Activated naive CD4-positive, alpha-beta T cell treated with anti-CD3 and anti-CD28 coated beads for 36 hours (primary cell): ENCODE data around the gene TXNRD3. TPM values are rescaled to one million over a fixed set of nuclear protein-coding genes. Genes with fewer than 3 reads are reported as not detected.

ENCODE experiments used
- CTCF ChIA-PET: fragments of 350-600 bp; sonication (Branson Sonifier 250); formaldehyde crosslinking; loops from one replicate; lab custom pipeline; 2021; ENCODE audit warnings: antibody characterized with exemption; lab: Charles Lee
- DNase-seq: peaks from one replicate; pipeline ENCODE4 v3.0.0-alpha.2; 2020
- H3K27ac Mint-ChIP-seq: one replicate; pipeline ENCODE4 v1.8.0; 2021; ENCODE audit warnings: mild to moderate bottlenecking, mixed read lengths
- H3K27me3 Mint-ChIP-seq: one replicate; pipeline ENCODE4 v1.8.0; 2021; ENCODE audit warnings: low read depth, mixed read lengths
- H3K36me3 Mint-ChIP-seq: one replicate; pipeline ENCODE4 v1.8.0; 2021; ENCODE audit warnings: low read depth, mixed read lengths
- H3K4me1 Mint-ChIP-seq: one replicate; pipeline ENCODE4 v1.8.0; 2021; ENCODE audit warnings: low read depth, mixed read lengths
- H3K4me3 Mint-ChIP-seq: one replicate; pipeline ENCODE4 v1.8.0; 2021; ENCODE audit warnings: mild to moderate bottlenecking, moderate library complexity, mixed read lengths
- H3K9me3 Mint-ChIP-seq: one replicate; pipeline ENCODE4 v1.8.0; 2021; ENCODE audit warnings: mixed read lengths
- intact Hi-C: fragments of 100-400 bp; cut with micrococcal nuclease; formaldehyde crosslinking; loops from one replicate; pipeline ENCODE4 v1.15.1; 2023
- total RNA-seq, 2 experiments: library from RNA; stranded (reverse); gene quantifications; one replicate each; pipeline ENCODE4 v1.2.3, GENCODE V29; 2021

Gene TXNRD3
- 1 to 10 TPM; 3.1 to 4.6 TPM for total RNA-seq

DNA sequence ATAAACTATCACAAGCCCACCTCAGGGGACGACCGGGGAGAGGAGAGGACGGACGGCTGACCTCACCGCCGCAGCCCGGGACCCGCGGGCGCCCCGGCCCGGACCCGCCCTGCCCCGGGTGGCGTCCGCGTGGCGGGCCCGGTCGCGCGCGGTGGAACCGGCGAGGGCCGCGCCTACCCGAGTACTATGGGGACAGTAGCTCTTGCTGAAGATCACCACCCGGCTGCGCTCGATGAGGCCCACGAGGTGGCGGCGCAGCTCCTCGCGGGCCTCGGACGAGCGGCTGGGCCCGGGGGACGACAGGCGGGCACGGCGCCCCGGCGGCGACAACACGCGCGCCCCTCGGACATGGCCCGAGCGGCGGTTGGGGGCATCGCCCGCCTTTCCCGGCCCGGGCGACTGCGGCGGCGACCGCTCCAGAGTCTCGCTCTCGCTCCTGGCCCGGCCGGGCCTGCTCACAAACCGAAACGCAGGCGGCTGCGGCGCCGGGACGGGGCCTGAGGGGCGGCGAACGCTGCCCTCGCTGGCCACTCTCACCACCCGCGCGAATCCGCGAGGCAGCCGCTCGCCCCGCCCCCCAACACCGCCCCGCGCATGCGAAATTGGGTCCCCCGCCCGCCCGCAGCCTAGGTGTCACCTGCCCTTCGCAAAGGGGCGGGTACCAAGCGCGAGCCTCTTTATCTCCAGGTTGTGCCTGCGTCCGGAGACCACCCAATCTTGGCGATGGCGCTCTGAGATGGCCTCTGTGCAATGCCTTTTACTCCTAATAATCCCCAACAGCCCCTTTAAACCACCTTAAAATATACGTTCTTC, at the start of gene TXNRD3:
Gene TXNRD3, minus strand, starts transcription at position 554 of the 813 bp plus-strand sequence.
- H3K9me3 Mint-ChIP-seq = no peaks in the 10 kb centered on the region
- CTCF ChIA-PET = interaction anchor here (0.6 to 0.7 kb wide), 2 partner anchors 16 to 797 kb away, joined by 4 to 6 read pairs; no protein-coding TSS in a partner anchor
- no peak within 1 kb of the TSS for H3K27ac Mint-ChIP-seq
- H3K4me1 Mint-ChIP-seq = peaks cover 6% of the 10 kb centered on the region
- H3K4me3 Mint-ChIP-seq = peak within 1 kb of the TSS; percentile 77
- peaks cover 2% of the 10 kb centered on the region for H3K27me3 Mint-ChIP-seq
- no peaks in the 10 kb centered on the region for H3K36me3 Mint-ChIP-seq
- DNase-seq = peak; percentile 80
- intact Hi-C loops = loop anchor here (1.0 to 2.0 kb wide), 2 partner anchors 130 to 179 kb away; partner anchors contain the start of genes CHST13 and ZXDC

DNA sequence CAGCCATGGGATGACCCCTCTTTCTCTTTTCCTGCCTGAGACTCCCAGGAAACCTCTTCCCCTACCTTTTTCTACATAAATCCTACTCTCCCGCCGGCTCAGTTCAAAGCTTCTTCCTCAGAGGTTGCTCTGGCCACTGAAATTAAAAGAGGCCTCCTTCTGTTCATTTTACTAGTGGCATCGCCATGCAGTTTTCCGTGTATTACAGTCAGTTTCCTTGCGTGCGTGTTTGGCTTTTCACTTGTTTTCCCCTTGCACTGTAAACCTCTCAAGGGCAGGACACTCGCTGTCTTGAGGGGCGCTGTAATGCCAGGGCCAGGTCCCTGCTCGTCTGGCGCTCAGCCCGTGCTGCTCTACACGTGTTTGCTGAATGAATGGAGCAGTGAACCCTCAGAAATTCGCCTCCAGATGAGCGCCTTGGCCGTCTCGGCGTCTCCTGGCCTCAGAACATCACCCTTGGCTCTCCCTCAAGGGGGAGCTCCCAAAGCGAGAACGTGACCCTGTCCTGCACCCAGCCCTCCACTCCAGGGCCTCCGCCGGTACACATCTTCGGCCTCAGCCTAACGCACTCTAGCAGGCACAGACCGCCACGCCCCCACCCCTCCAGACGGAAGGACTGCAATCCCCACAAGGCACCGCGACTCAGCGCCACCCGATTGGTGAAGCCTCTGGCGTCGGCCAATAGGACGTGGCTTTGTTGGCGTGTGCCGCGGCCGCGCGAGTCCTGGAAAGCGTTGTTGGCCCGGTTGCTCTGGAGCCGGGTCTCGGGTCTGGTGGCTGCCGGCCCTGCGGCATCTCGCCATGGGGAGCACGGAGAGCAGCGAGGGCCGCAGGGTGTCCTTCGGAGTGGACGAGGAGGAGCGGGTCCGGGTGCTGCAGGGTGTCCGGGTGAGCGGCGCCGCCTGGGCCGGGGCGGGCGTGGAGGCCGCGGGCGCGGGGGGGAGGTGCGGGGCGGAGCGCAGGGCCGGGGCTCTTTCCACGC, 48.9 kb upstream of the TXNRD3 start, which contains the start of gene CHCHD6:
Gene CHCHD6, plus strand, starts transcription at position 729 of the 982 bp plus-strand sequence. Its CDS starts 73 bp downstream, at position 802.
- no peaks in the 10 kb centered on the region for H3K9me3 Mint-ChIP-seq
- H3K4me3 Mint-ChIP-seq = peak within 1 kb of the TSS; percentile 97
- H3K36me3 Mint-ChIP-seq = peaks cover 8% of the 10 kb centered on the region
- peaks cover 4% of the 10 kb centered on the region for H3K27me3 Mint-ChIP-seq
- CTCF ChIA-PET = interaction anchor here (0.6 to 1.5 kb wide), 2 partner anchors 25 to 614 kb away, joined by 3 to 5 read pairs; no protein-coding TSS in a partner anchor
- peak; percentile 95 for DNase-seq
- peaks cover 19% of the 10 kb centered on the region for H3K4me1 Mint-ChIP-seq
- peak within 1 kb of the TSS; percentile 65 for H3K27ac Mint-ChIP-seq
- intact Hi-C loops = loop anchor here (1.0 kb wide), 3 partner anchors 207 to 278 kb away; partner anchors contain the start of gene ZXDC

DNA sequence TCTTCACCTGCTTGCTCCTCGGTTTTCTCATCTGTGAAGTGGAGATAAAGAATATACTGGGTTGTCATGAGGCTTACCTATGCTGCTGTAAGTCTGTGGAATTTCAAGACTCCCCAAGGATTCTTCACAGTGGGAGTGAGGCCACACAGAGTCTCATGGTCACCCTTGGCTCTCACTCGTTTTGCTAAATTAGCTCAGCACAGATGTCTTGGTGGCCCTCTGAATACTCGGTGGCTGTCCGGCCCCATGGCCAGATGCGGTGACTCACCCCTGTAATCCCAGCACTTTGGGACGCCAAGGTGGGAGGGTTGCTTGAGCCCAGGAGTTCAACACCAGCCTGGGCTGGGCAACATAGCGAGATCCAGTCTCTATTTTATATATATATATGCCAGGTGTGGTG, 44.1 kb upstream of the TXNRD3 start:
- Mint-ChIP-seq H3K36me3 (no peaks in the 10 kb centered on the region), H3K27ac (no peak overlapping the region), H3K4me3 (no peak overlapping the region), H3K9me3 (no peaks in the 10 kb centered on the region), H3K4me1 (peaks cover 8% of the 10 kb centered on the region), H3K27me3 (peaks cover 23% of the 10 kb centered on the region)
- intact Hi-C loops = no loop called here
- no peak for DNase-seq
- CTCF ChIA-PET = no interaction called here

DNA sequence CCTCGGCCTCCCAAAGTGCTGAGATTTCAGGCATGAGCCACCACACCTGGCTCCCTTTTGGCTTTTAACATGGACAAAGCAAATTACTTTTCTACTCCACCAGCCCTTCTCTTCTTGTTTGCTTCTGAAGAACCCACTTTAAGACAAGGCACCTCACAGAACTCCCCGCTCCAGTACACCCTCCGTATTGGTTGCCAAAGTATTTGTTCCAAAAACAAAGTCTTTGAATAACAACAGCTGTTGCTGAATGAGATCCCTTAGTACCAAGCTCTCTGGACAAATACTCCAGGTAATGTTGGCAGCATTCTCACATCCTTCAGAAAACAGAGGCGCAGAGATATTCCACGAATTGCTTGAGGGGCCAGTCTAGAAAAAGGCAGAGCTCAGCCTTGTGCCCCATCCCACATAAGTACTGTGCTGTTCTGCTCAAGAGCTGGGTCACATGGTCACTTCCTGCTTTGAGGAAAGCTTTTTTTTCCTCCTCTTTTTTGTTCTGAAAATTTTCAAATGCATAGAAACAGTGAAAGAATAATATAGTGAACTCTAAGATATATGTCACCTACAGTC, 41.9 kb upstream of the TXNRD3 start:
- intact Hi-C loops = no loop called here
- Mint-ChIP-seq H3K9me3 (no peaks in the 10 kb centered on the region), H3K36me3 (no peaks in the 10 kb centered on the region), H3K4me3 (no peak overlapping the region), H3K27ac (no peak overlapping the region), H3K27me3 (peaks cover 31% of the 10 kb centered on the region), H3K4me1 (no peaks in the 10 kb centered on the region)
- DNase-seq = no peak
- CTCF ChIA-PET = interaction anchor here (2.7 kb wide), 1 partner anchor 18 kb away, joined by 8 read pairs; no protein-coding TSS in a partner anchor

DNA sequence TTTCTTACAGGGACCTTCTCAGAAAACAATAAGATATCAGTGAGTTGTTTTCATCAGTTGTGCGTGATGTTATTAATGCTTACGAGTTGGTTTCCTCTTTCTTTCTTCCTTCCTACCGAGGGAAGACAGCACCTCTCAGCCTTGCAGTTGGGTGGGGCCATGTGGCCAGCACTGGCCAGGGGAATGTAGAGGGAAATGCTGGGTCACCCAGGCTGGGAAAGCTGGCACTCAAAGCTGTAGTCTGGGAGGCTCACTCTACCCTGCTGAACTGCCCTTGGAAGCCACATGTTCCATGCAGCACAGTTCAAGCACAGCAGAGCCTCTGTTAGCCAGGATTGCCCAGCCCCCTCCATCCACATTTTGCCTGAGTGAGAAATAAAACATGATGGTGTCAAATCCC, 39.0 kb upstream of the TXNRD3 start:
- no peaks in the 10 kb centered on the region for H3K36me3 Mint-ChIP-seq
- H3K27me3 Mint-ChIP-seq = peaks cover 30% of the 10 kb centered on the region
- no peak overlapping the region for H3K4me3 Mint-ChIP-seq
- intact Hi-C loops = no loop called here
- H3K4me1 Mint-ChIP-seq = no peaks in the 10 kb centered on the region
- H3K27ac Mint-ChIP-seq = no peak overlapping the region
- DNase-seq = no peak
- no peaks in the 10 kb centered on the region for H3K9me3 Mint-ChIP-seq
- CTCF ChIA-PET = no interaction called here

DNA sequence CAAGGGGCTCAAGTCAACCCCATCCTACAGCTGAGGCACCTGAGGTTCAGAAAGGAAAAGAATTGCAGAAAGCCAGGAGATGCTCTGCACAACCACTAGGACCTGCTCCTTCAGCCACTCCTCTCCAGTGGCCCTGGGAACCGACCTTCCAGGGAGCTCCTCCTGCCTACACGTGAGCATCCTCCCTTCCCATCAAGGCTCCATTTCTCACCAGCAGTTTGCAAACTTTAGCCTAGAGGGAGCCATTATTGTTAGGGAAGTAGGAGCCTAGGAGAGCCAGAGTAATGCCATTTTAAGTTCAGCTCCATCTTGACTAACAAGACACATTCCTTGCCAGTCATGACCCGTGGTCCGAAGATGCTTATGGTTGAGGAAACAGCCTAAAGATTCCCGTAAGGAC, 37.9 kb upstream of the TXNRD3 start:
- CTCF ChIA-PET = interaction anchor here (1.8 kb wide), 1 partner anchor 13 kb away, joined by 6 read pairs; no protein-coding TSS in a partner anchor
- Mint-ChIP-seq H3K9me3 (no peaks in the 10 kb centered on the region), H3K36me3 (no peaks in the 10 kb centered on the region), H3K27ac (no peak overlapping the region), H3K27me3 (peaks cover 30% of the 10 kb centered on the region), H3K4me3 (no peak overlapping the region), H3K4me1 (no peaks in the 10 kb centered on the region)
- DNase-seq = no peak
- intact Hi-C loops = no loop called here

DNA sequence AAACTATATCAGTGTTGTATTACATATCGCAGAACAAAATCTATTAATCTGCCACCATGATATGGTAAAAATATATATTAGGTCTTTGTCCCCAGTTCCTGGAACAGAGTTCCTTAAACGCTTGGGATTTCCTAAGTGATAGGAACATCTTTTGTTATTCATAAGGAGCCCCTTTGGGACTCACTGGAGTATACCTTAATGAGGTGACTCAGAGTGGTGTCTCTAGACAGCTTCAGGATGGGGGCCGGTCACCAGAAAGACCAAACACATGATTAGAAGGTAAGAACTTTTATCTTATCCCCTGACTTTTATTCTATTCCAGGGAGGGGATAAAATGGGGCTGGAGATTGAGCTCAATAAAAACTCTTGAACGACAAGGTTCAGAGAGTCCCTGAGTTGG, 36.8 kb upstream of the TXNRD3 start:
- Mint-ChIP-seq H3K36me3 (no peaks in the 10 kb centered on the region), H3K27ac (no peak overlapping the region), H3K9me3 (no peaks in the 10 kb centered on the region), H3K27me3 (peaks cover 30% of the 10 kb centered on the region), H3K4me1 (no peaks in the 10 kb centered on the region), H3K4me3 (no peak overlapping the region)
- CTCF ChIA-PET = interaction anchor here (1.8 kb wide), 1 partner anchor 12 kb away, joined by 6 read pairs; no protein-coding TSS in a partner anchor
- DNase-seq = no peak
- intact Hi-C loops = no loop called here

DNA sequence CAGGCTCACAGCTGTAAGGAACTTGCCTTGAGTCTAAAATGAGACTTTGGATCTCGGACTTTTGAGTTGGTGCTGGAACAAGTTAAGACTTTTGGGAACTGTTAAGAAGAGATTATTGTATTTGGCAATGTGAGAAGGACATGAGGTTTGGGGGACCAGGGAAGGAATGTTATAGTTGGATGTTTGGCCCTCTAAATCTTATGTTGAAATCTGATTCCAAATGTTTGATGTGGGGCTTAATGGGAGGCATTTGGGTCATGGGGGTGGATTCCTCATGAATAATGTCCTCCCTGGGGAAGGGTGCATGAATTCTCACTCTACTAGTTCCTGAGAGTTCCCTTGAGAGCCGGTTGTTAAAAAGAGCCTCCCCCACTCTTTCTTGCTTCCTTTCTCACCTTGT, 30.6 kb upstream of the TXNRD3 start:
- no peaks in the 10 kb centered on the region for H3K4me1 Mint-ChIP-seq
- H3K27ac Mint-ChIP-seq = no peak overlapping the region
- CTCF ChIA-PET = no interaction called here
- no peak for DNase-seq
- intact Hi-C loops = no loop called here
- peaks cover 4% of the 10 kb centered on the region for H3K27me3 Mint-ChIP-seq
- H3K9me3 Mint-ChIP-seq = no peaks in the 10 kb centered on the region
- H3K4me3 Mint-ChIP-seq = no peak overlapping the region
- no peaks in the 10 kb centered on the region for H3K36me3 Mint-ChIP-seq

DNA sequence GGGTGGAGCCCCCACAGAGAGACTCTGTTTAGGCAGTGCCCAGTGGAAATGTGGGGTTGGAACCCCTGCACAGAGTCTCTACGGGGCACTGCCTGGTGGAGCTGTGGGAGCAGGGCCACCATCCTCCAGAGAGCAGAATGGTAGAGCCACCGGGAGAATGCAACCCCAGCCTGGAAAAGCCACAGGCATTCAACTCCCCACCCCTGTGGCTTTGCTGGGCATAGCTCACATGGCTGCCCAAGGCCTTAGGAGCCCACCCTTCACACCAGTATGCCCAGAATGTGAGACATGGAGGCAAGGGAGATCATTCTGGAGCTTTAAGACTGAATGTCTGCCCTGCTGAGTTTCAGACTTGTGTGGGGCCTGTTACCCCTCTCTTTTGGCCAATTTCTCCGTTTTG, 30.1 kb upstream of the TXNRD3 start:
- H3K27me3 Mint-ChIP-seq = peaks cover 4% of the 10 kb centered on the region
- H3K4me3 Mint-ChIP-seq = no peak overlapping the region
- no peaks in the 10 kb centered on the region for H3K4me1 Mint-ChIP-seq
- no peaks in the 10 kb centered on the region for H3K36me3 Mint-ChIP-seq
- H3K9me3 Mint-ChIP-seq = no peaks in the 10 kb centered on the region
- CTCF ChIA-PET = no interaction called here
- no peak for DNase-seq
- intact Hi-C loops = no loop called here
- no peak overlapping the region for H3K27ac Mint-ChIP-seq

DNA sequence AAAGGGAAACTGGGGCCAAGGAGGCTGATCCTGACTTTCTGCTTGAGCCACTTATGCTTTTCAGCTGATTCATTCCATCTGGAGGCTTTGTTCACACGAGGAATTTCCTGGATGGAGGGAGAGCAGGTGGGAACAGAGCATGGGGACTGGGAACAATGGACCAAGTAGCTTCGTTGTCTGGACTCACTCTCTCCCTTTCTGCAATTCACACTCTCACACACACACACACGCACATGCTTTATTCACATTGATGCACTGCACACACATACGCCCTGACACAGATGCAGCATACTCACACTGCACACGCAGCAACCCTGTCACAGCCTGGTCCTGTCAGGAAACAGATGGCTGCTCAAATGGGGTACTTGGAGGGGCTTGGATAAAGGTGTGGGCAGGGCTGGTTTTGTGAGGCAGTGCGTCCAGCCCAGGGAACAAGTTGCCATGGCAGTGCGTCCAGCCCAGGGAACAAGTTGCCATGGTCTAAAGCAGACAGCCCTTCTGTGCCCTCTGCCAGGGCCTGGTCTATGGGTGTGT, 29.4 kb upstream of the TXNRD3 start:
- no peaks in the 10 kb centered on the region for H3K27me3 Mint-ChIP-seq
- no peaks in the 10 kb centered on the region for H3K9me3 Mint-ChIP-seq
- H3K4me1 Mint-ChIP-seq = no peaks in the 10 kb centered on the region
- CTCF ChIA-PET = interaction anchor here (0.6 to 0.8 kb wide), 2 partner anchors 15 to 299 kb away, joined by 3 read pairs; no protein-coding TSS in a partner anchor
- no peak overlapping the region for H3K27ac Mint-ChIP-seq
- no peak overlapping the region for H3K4me3 Mint-ChIP-seq
- no peaks in the 10 kb centered on the region for H3K36me3 Mint-ChIP-seq
- DNase-seq = no peak
- intact Hi-C loops = no loop called here

DNA sequence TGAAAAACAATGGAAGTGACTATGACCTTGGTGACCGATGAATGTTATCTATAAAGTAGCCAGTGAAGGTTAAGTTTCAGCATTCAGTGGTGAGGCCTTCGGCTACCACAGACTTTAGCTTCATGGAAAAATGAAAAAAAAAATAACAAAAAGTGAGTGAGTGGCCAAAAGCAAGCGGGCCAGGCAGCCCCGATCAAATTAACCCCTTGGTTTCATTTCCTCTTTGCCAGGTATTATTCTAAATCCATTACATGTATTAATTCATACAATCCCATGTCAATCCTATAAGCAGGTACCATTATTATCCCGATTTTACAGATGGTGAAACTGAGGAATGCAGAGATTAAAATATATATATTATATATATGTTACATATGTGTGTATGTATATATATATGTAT, 28.1 kb upstream of the TXNRD3 start:
- no peaks in the 10 kb centered on the region for H3K36me3 Mint-ChIP-seq
- no peaks in the 10 kb centered on the region for H3K9me3 Mint-ChIP-seq
- H3K4me3 Mint-ChIP-seq = no peak overlapping the region
- no peak for DNase-seq
- H3K4me1 Mint-ChIP-seq = peaks cover 3% of the 10 kb centered on the region
- peaks cover 5% of the 10 kb centered on the region for H3K27me3 Mint-ChIP-seq
- CTCF ChIA-PET = interaction anchor here (0.6 kb wide), 1 partner anchor 565 kb away, joined by 3 read pairs; no protein-coding TSS in a partner anchor
- intact Hi-C loops = no loop called here
- H3K27ac Mint-ChIP-seq = no peak overlapping the region
